ENCODE measurements around the gene C4B. TPM values are rescaled to one million over a fixed set of nuclear protein-coding genes. Genes with fewer than 3 reads are reported as not detected.
"Not testable (repeated sequence)": the region's sequence is repeated elsewhere in the genome, so short reads cannot be mapped to it uniquely, and the experiment has no call there.

Gene C4B
- total RNA-seq, 2 donors from 2014 or later, result 150 to 241 TPM

- no peaks in the 10 kb centered on the region for H3K27me3 ChIP-seq
- no peaks in the 10 kb centered on the region for H3K9me3 ChIP-seq
- peaks cover 35% of the 10 kb centered on the region for H3K36me3 ChIP-seq
- DNase-seq (ENCODE audit: low spot score), result peak; percentile 97
- no peak for TF ChIP-seq CTCF (IDR thresholded peaks at IDR 0.05)
- H3K4me1 ChIP-seq, result peaks cover 0 to 34% of the 10 kb centered on the region in 2 donors
- peak within 1 kb of the TSS; percentile 96 to 98 for H3K27ac ChIP-seq
- peak within 1 kb of the TSS; percentile 80 to 82 for H3K4me3 ChIP-seq
These were observed 42.4 kb upstream of the C4B start, which contains the start of gene DXO for GRCh38 chr6:31971993-31972708. Gene DXO, minus strand, starts transcription at chr6:31972138. Its CDS starts 463 bp downstream, at chr6:31971675.

GRCh38 chr6:31972709-31973350 is 41.8 kb upstream of the C4B start:
- no peaks in the 10 kb centered on the region for H3K27me3 ChIP-seq
- H3K4me3 ChIP-seq, result peak overlapping the region; percentile 80 to 82
- TF ChIP-seq CTCF (IDR thresholded peaks at IDR 0.05), result no peak
- H3K36me3 ChIP-seq, result peaks cover 28% of the 10 kb centered on the region
- H3K9me3 ChIP-seq, result no peaks in the 10 kb centered on the region
- DNase-seq (ENCODE audit: low spot score), result no peak
- H3K4me1 ChIP-seq, result peaks cover 0 to 34% of the 10 kb centered on the region in 2 donors
- peak overlapping the region; percentile 96 to 98 for H3K27ac ChIP-seq

- not testable (repeated sequence) for H3K4me3 ChIP-seq; DNase-seq (ENCODE audit: low spot score); H3K27me3 ChIP-seq; H3K27ac ChIP-seq; H3K9me3 ChIP-seq
- H3K4me1 ChIP-seq, result peaks cover 0 to 20% of the 10 kb centered on the region in 2 donors
- H3K36me3 ChIP-seq, result peaks cover 11% of the 10 kb centered on the region
These were observed 38.5 kb upstream of the C4B start for GRCh38 chr6:31976065-31976464.

GRCh38 chr6:31977816-31978431 is 36.7 kb upstream of the C4B start:
- no peak overlapping the region for H3K4me3 ChIP-seq
- H3K36me3 ChIP-seq, result peaks cover 11% of the 10 kb centered on the region
- no peak for TF ChIP-seq CTCF (IDR thresholded peaks at IDR 0.05)
- H3K9me3 ChIP-seq, result no peaks in the 10 kb centered on the region
- H3K27me3 ChIP-seq, result no peaks in the 10 kb centered on the region
- H3K27ac ChIP-seq, result no peak overlapping the region
- DNase-seq (ENCODE audit: low spot score), result no peak
- peaks cover 0 to 10% of the 10 kb centered on the region in 2 donors for H3K4me1 ChIP-seq

GRCh38 chr6:31978831-31979230 is 35.8 kb upstream of the C4B start:
- no peak overlapping the region for H3K27ac ChIP-seq
- DNase-seq (ENCODE audit: low spot score), result no peak
- peaks cover 11% of the 10 kb centered on the region for H3K36me3 ChIP-seq
- H3K27me3 ChIP-seq, result no peaks in the 10 kb centered on the region
- no peaks in the 10 kb centered on the region for H3K9me3 ChIP-seq
- H3K4me1 ChIP-seq, result peaks cover 0 to under 1% of the 10 kb centered on the region in 2 donors
- H3K4me3 ChIP-seq, result no peak overlapping the region
- no peak for TF ChIP-seq CTCF (IDR thresholded peaks at IDR 0.05)

- no peak for TF ChIP-seq CTCF (IDR thresholded peaks at IDR 0.05)
- DNase-seq (ENCODE audit: low spot score), result no peak
- no peaks in the 10 kb centered on the region for H3K9me3 ChIP-seq
- peaks cover 11% of the 10 kb centered on the region for H3K36me3 ChIP-seq
- no peak overlapping the region for H3K4me3 ChIP-seq
- no peaks in the 10 kb centered on the region for H3K27me3 ChIP-seq
- H3K27ac ChIP-seq, result no peak overlapping the region
- H3K4me1 ChIP-seq, result no peaks in the 10 kb centered on the region
These were observed 35.2 kb upstream of the C4B start for GRCh38 chr6:31979238-31979898.

- not testable (repeated sequence) for H3K9me3 ChIP-seq; DNase-seq (ENCODE audit: low spot score)
These were observed 34.3 kb upstream of the C4B start for GRCh38 chr6:31980195-31980876.

GRCh38 chr6:31980998-31981397 is 33.6 kb upstream of the C4B start:
- not testable (repeated sequence) for H3K27me3 ChIP-seq; H3K4me3 ChIP-seq; H3K4me1 ChIP-seq; DNase-seq (ENCODE audit: low spot score); H3K9me3 ChIP-seq; H3K27ac ChIP-seq
- H3K36me3 ChIP-seq, result peaks cover 11% of the 10 kb centered on the region

More at GRCh38 chr6:31980195-31980876, 34.3 kb upstream of the C4B start:
- peaks cover 11% of the 10 kb centered on the region for H3K36me3 ChIP-seq
- not testable (repeated sequence) for H3K4me1 ChIP-seq, H3K27ac ChIP-seq, H3K27me3 ChIP-seq, H3K4me3 ChIP-seq

All from right atrium auricular region (tissue), 2 donors.